H1 (cell line): ENCODE measurements around the gene STAP2. TPM values are rescaled to one million over a fixed set of nuclear protein-coding genes. Genes with fewer than 3 reads are reported as not detected.
A peak's percentile ranks its signal among the peaks of the same experiment; 100 is the strongest.

ENCODE experiments used
- CTCF ChIA-PET: fragments of 300-600 bp; sonication (Branson Sonifier 250); formaldehyde crosslinking; loops from one replicate; lab custom pipeline; 2021; ENCODE audit not compliant: partially characterized antibody; lab: Charles Lee
- POLR2A ChIA-PET: fragments of 300-600 bp; sonication (Branson Sonifier 250); formaldehyde crosslinking; loops from one replicate; lab custom pipeline; 2021; ENCODE audit warnings: inconsistent platforms; ENCODE audit not compliant: partially characterized antibody; lab: Charles Lee
- DNase-seq, 2 experiments: peaks; one replicate each; pipeline versions ENCODE4 v3.0.0 to v3.0.0-alpha.2; 2010 to 2022; ENCODE audit warnings: low spot score in 2 of 2, low read depth in 1 of 2, mixed read lengths in 1 of 2
- FAIRE-seq: peaks from 2 replicates; lab custom pipeline; 2011; peaks lifted over from hg19 to GRCh38; lab: Jason Lieb, UNC
- H2AFZ ChIP-seq: 2 replicates; pipeline ENCODE4 v1.8.1; 2012; ENCODE audit warnings: low read length, inconsistent platforms
- H2AK5ac ChIP-seq: 2 replicates; pipeline ENCODE4 v1.6.1; 2013; ENCODE audit warnings: low read depth, low read length
- H2BK120ac ChIP-seq: replicated peaks from 2 replicates; pipeline ENCODE3; 2013; ENCODE audit warnings: low read depth, low read length, inconsistent platforms
- H2BK12ac ChIP-seq: 2 replicates; pipeline ENCODE4 v1.6.1; 2013; ENCODE audit warnings: low read depth, low read length
- H2BK15ac ChIP-seq: 2 replicates; pipeline ENCODE4 v1.6.1; 2013; ENCODE audit warnings: low read length
- H2BK20ac ChIP-seq: 2 replicates; pipeline ENCODE4 v1.6.1; 2013; ENCODE audit warnings: low read length
- H2BK5ac ChIP-seq: 2 replicates; pipeline ENCODE4 v1.6.1; 2013; ENCODE audit warnings: low read depth, low read length
- H3K14ac ChIP-seq: 2 replicates; pipeline ENCODE4 v1.6.1; 2013; ENCODE audit warnings: inconsistent platforms; ENCODE audit not compliant: insufficient read length
- H3K18ac ChIP-seq: 2 replicates; pipeline ENCODE4 v1.6.1; 2013; ENCODE audit warnings: low read length; ENCODE audit errors: extremely low read depth
- H3K23ac ChIP-seq: 2 replicates; pipeline ENCODE4 v1.6.1; 2013; ENCODE audit warnings: inconsistent platforms; ENCODE audit not compliant: insufficient read length
- H3K23me2 ChIP-seq: 2 replicates; pipeline ENCODE4 v1.6.1; 2013; ENCODE audit warnings: low read depth, low read length
- H3K27ac ChIP-seq: 2 replicates; pipeline ENCODE4 v1.6.1; 2011; ENCODE audit warnings: low read depth, low read length, inconsistent platforms
- H3K27me3 ChIP-seq, 4 experiments: replicated peaks in 1 of 4; 1 replicate in 1 of 4; 2 replicates in 3 of 4; pipeline versions ENCODE4 v1.6.1 to v1.8.1; 2011 to 2013; ENCODE audit warnings: low read length in 3 of 4, mild to moderate bottlenecking in 3 of 4, inconsistent platforms in 2 of 4, mixed read lengths in 2 of 4, moderate library complexity in 1 of 4; ENCODE audit not compliant: control insufficient read depth in 3 of 4, insufficient read depth in 3 of 4; ENCODE audit errors: extremely low read depth in 1 of 4
- H3K36me3 ChIP-seq, 4 experiments: 2 replicates each; pipeline versions ENCODE4 v1.6.1 to v1.8.1; 2011 to 2013; ENCODE audit warnings: mild to moderate bottlenecking in 4 of 4, low read length in 3 of 4, moderate library complexity in 2 of 4, control low read depth in 1 of 4, inconsistent platforms in 1 of 4; ENCODE audit not compliant: insufficient read depth in 4 of 4, control insufficient read depth in 2 of 4
- H3K4ac ChIP-seq: replicated peaks from 2 replicates; pipeline ENCODE3; 2013; ENCODE audit warnings: low read length, low read depth, mixed read lengths, inconsistent platforms; ENCODE audit not compliant: insufficient read length
- H3K4me1 ChIP-seq, 4 experiments: replicated peaks in 1 of 4; 1 replicate in 1 of 4; 2 replicates in 3 of 4; pipeline versions ENCODE4 v1.6.1 to v1.8.1; 2011 to 2013; ENCODE audit warnings: low read length in 3 of 4, inconsistent platforms in 2 of 4, mixed read lengths in 1 of 4; ENCODE audit not compliant: insufficient read depth in 4 of 4, control insufficient read depth in 3 of 4
- H3K4me2 ChIP-seq, 2 experiments: 2 replicates each; pipeline versions ENCODE4 v1.6.1 to v1.8.1; 2011 to 2013; ENCODE audit warnings: low read depth in 2 of 2, low read length in 2 of 2, control low read depth in 1 of 2, inconsistent platforms in 1 of 2, mild to moderate bottlenecking in 1 of 2; ENCODE audit not compliant: insufficient read depth in 1 of 2
- H3K4me3 ChIP-seq, 4 experiments: fragments of 200-600, 300-600 bp in 1 of 4; sonication (generic), shearing (Covaris generic), sonication (Bioruptor Twin) in 1 of 4; 2 replicates each; pipeline versions ENCODE4 v1.5.1 to v1.8.1; 2011 to 2016; ENCODE audit warnings: low read length in 4 of 4, low read depth in 3 of 4, control low read depth in 2 of 4, inconsistent platforms in 2 of 4, mild to moderate bottlenecking in 2 of 4, mixed read lengths in 1 of 4, moderate library complexity in 1 of 4; ENCODE audit not compliant: insufficient read depth in 2 of 4; ENCODE audit errors: extremely low read depth in 1 of 4
- H3K56ac ChIP-seq: replicated peaks from 2 replicates; pipeline ENCODE3; 2013; ENCODE audit warnings: low read depth, mild to moderate bottlenecking, mixed read lengths, low read length, inconsistent platforms; ENCODE audit not compliant: insufficient read length
- H3K79me1 ChIP-seq: 2 replicates; pipeline ENCODE4 v1.6.1; 2013; ENCODE audit warnings: low read depth, low read length, control low read depth
- H3K79me2 ChIP-seq, 2 experiments: 2 replicates each; pipeline versions ENCODE4 v1.6.1 to v1.8.1; 2012 to 2013; ENCODE audit warnings: low read length in 2 of 2, mild to moderate bottlenecking in 2 of 2, inconsistent platforms in 1 of 2; ENCODE audit not compliant: insufficient read depth in 2 of 2, control insufficient read depth in 1 of 2
- H3K9ac ChIP-seq, 4 experiments: replicated peaks in 1 of 4; 1 replicate in 1 of 4; 2 replicates in 3 of 4; pipeline versions ENCODE4 v1.6.1 to v1.8.1; 2011 to 2013; ENCODE audit warnings: low read depth in 3 of 4, low read length in 3 of 4, control low read depth in 2 of 4, mild to moderate bottlenecking in 2 of 4, moderate library complexity in 2 of 4, inconsistent platforms in 1 of 4; ENCODE audit errors: extremely low read depth in 1 of 4
- H3K9me3 ChIP-seq, 2 experiments: 2 replicates each; pipeline versions ENCODE4 v1.6.1 to v1.8.1; 2012 to 2013; ENCODE audit warnings: mild to moderate bottlenecking in 2 of 2, moderate library complexity in 2 of 2, control low read depth in 1 of 2, inconsistent platforms in 1 of 2, low read depth in 1 of 2, low read length in 1 of 2, mixed read lengths in 1 of 2; ENCODE audit not compliant: insufficient read depth in 2 of 2
- H4K20me1 ChIP-seq, 2 experiments: replicated peaks in 1 of 2; 2 replicates each; pipeline versions ENCODE3 to v1.8.1; 2011 to 2013; ENCODE audit warnings: inconsistent platforms in 2 of 2, low read length in 2 of 2, mild to moderate bottlenecking in 1 of 2; ENCODE audit not compliant: insufficient read depth in 2 of 2, control insufficient read depth in 1 of 2
- H4K5ac ChIP-seq: 2 replicates; pipeline ENCODE4 v1.6.1; 2013; ENCODE audit warnings: low read length, low read depth, mixed read lengths, inconsistent platforms; ENCODE audit not compliant: insufficient read length
- H4K8ac ChIP-seq: 2 replicates; pipeline ENCODE4 v1.8.0; 2013; ENCODE audit warnings: mild to moderate bottlenecking, moderate library complexity, low read length, inconsistent platforms; ENCODE audit not compliant: insufficient read depth; ENCODE audit errors: extremely low read depth
- H4K91ac ChIP-seq: replicated peaks from 2 replicates; pipeline ENCODE3; 2013; ENCODE audit warnings: low read length, mixed read lengths, inconsistent platforms; ENCODE audit not compliant: insufficient read length
- BACH1 ChIP-seq: IDR thresholded peaks from 2 replicates; pipeline ENCODE4 v1.6.1; 2012; ENCODE audit warnings: low read length, improper control_type of control experiment
- BRCA1 ChIP-seq: IDR thresholded peaks from 2 replicates; pipeline ENCODE4 v1.6.1; 2012; ENCODE audit warnings: low read depth, low read length, improper control_type of control experiment
- CBX5 ChIP-seq: fragments of 300-800, 300-1000 bp; sonication (generic); IDR thresholded peaks from 2 replicates; pipeline ENCODE4 v1.7.1; 2016; ENCODE audit warnings: antibody characterized with exemption, low read length, low read depth
- CHD1 ChIP-seq: IDR thresholded peaks from 2 replicates; pipeline ENCODE4 v1.6.1; 2012; ENCODE audit warnings: low read depth, low read length, improper control_type of control experiment
- CREB1 ChIP-seq: IDR thresholded peaks from 2 replicates; pipeline ENCODE4 v1.6.1; 2012; ENCODE audit warnings: inconsistent platforms
- FOSL1 ChIP-seq: IDR thresholded peaks from 2 replicates; pipeline ENCODE4 v1.6.1; 2011; ENCODE audit warnings: mild to moderate bottlenecking, low read depth, low read length, moderate library complexity; ENCODE audit not compliant: insufficient read depth
- JUN ChIP-seq: IDR thresholded peaks from 2 replicates; pipeline ENCODE4 v1.6.1; 2011; ENCODE audit warnings: low read depth, mild to moderate bottlenecking, improper control_type of control experiment, low read length
- RFX5 ChIP-seq: IDR thresholded peaks from 2 replicates; pipeline ENCODE4 v1.6.1; 2011; ENCODE audit warnings: low read depth, low read length, improper control_type of control experiment, borderline replicate concordance
- SUZ12 ChIP-seq: fragments of 200-600 bp; sonication (generic); IDR thresholded peaks from 2 replicates; pipeline ENCODE4 v1.6.1; 2012; ENCODE audit warnings: mild to moderate bottlenecking, inconsistent platforms, low read length, moderate library complexity, mixed read lengths
- TBP ChIP-seq: IDR thresholded peaks from 2 replicates; pipeline ENCODE4 v1.6.1; 2011; ENCODE audit warnings: low read depth, low read length, improper control_type of control experiment
- WGBS, 2 experiments: shearing (Covaris generic) in 1 of 2; methylation state at CpG; one replicate each; pipeline versions ENCODE4 v1.1.6 to v1.1.7; 2013 to 2015; ENCODE audit warnings: low lambda C conversion rate in 2 of 2, mixed read lengths in 2 of 2, inconsistent platforms in 1 of 2, low coverage in 1 of 2, missing lambda C conversion rate in 1 of 2; ENCODE audit not compliant: insufficient replicate concordance in 2 of 2, insufficient coverage in 1 of 2, insufficient read length in 1 of 2; ENCODE audit errors: extremely low coverage in 1 of 2, missing lambda C conversion rate in 1 of 2; 5-methylcytosine and 5-hydroxymethylcytosine counted together
- polyA plus RNA-seq, 7 experiments: library from polyadenylated mRNA; depleted of rRNA in 3 of 7; stranded (reverse) in 5 of 7; unstranded in 2 of 7; fragments of >200 nt in 5 of 7; fragments of 200-250 nt in 2 of 7; gene quantifications; 1 replicate in 5 of 7; 2 replicates in 1 of 7; 4 replicates in 1 of 7; pipeline versions ENCODE4 v1.2.1 to v1.2.3, GENCODE V29; 2011 to 2013; ENCODE audit warnings: missing spikeins in 2 of 7, mixed read lengths in 2 of 7
- total RNA-seq: library from RNA; stranded (reverse); fragmentation: NEBNext Ultra II Directional; extraction: Animal tissue kit (Norgen Biotek cat#: 25700); gene quantifications from 2 replicates; pipeline ENCODE4 v1.2.1, GENCODE V29; 2021
- TF ChIP-seq, protein P1 (sequence below), 3 experiments: IDR thresholded peaks; 1 replicate in 2 of 3; 2 replicates in 1 of 3; pipeline versions ENCODE4 v1.5.1 to v1.6.1; 2011; ENCODE audit warnings: low read length in 3 of 3, mild to moderate bottlenecking in 3 of 3, inconsistent platforms in 2 of 3, low read depth in 1 of 3, moderate library complexity in 1 of 3; ENCODE audit not compliant: insufficient read depth in 1 of 3; ENCODE audit errors: control extremely low read depth in 1 of 3

STAP2 gene
- total and polyA plus RNA-seq, 2 of the 8 experiments (the other 6 are each of a cell fraction or from before 2014, with no cell fraction given), result 15.3 to 37.3 TPM

DNA sequence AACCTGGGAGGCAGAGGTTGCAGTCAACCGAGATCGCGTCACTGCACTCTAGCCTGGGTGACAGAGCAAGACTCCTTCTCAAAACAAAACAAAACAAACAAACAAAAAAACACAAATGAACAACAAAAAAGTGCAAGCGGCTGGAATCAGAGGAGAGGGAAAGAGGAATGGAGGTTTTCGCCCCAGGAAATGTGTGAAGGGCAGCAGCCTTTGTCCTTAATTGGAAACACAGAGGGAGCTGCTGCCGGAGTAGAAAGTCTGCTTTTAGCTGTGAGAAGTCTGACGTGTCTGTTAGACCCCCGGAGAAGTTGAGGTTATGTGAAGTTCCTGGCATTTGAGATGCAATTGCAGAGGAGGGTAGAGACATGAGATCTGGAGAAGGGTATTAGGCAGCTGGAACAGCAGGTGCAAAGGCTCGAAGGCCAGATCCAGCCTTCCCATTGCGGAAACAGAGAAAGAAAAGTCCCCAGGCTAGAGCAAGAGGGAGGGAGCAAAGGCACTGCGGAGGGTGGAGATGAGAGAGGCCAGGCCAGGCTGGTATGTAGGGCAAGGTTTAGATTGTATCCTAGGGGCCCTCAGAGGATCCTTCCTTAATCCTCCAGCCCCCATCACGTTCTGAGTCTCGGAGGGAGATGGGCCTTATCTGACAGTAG lies 36.9 kb downstream of the STAP2 start:
- H2AK5ac ChIP-seq, result no peak overlapping the region
- peaks cover 0 to 2% of the 10 kb centered on the region in 2 experiments for H4K20me1 ChIP-seq
- H2BK5ac ChIP-seq, result no peak overlapping the region
- no peak overlapping the region for H3K14ac ChIP-seq
- H3K9me3 ChIP-seq, result no peaks in the 10 kb centered on the region
- H2BK15ac ChIP-seq, result no peak overlapping the region
- H2BK20ac ChIP-seq, result no peak overlapping the region
- peak overlapping the region; percentile 5 for H4K91ac ChIP-seq
- no peak overlapping the region for H3K27ac ChIP-seq
- H3K18ac ChIP-seq, result no peak overlapping the region
- H2BK120ac ChIP-seq, result no peak overlapping the region
- no peaks in the 10 kb centered on the region for H3K79me2 ChIP-seq
- DNase-seq (no peak), FAIRE-seq (no peak)
- H4K8ac ChIP-seq, result no peak overlapping the region
- H3K4me2 ChIP-seq, result no peak overlapping the region
- POLR2A ChIA-PET, result interaction anchor here (0.8 to 2.0 kb wide), 5 partner anchors 8 to 29 kb away, joined by 3 to 6 read pairs (median 3); no protein-coding TSS in a partner anchor
- no peak overlapping the region for H2AFZ ChIP-seq
- H3K4me3 ChIP-seq, result no peak overlapping the region
- H3K4me1 ChIP-seq, result peaks cover 0 to 11% (median under 1%) of the 10 kb centered on the region in 4 experiments; a peak in 5 of 7 replicates
- H3K23me2 ChIP-seq, result no peaks in the 10 kb centered on the region; the same call in 1 of the 2 replicates
- H3K36me3 ChIP-seq, result peaks cover 0 to 3% (median under 1%) of the 10 kb centered on the region in 4 experiments; a peak in 3 of 8 replicates
- H4K5ac ChIP-seq, result no peak overlapping the region
- no peaks in the 10 kb centered on the region for H3K27me3 ChIP-seq
- CTCF ChIA-PET, result interaction anchor here (2.0 kb wide), 1 partner anchor 35 kb away, joined by 10 read pairs; no protein-coding TSS in a partner anchor
- 0 out of 2 replicates have a peak overlapping the region, but pooled peaks have one; percentile 50 for H2BK12ac ChIP-seq
- H3K9ac ChIP-seq, result no peak overlapping the region
- no peak overlapping the region for H3K56ac ChIP-seq
- WGBS, 2 experiments, result 88% methylated on average over 13 of the region's 13 CpGs; no CpG with 5 or more reads in 1 of the 2 experiments
- peaks cover 3% of the 10 kb centered on the region; the same call in 1 of the 2 replicates for H3K79me1 ChIP-seq
- H3K4ac ChIP-seq, result no peak overlapping the region
- no peak overlapping the region for H3K23ac ChIP-seq
- TF ChIP-seq FOSL1 (no peak), CREB1 (no peak), RFX5 (no peak), TBP (no peak), BACH1 (no peak), BRCA1 (no peak), CHD1 (no peak), CBX5 (no peak), SUZ12 (no peak), JUN (no peak)
- TF ChIP-seq, protein P1, sequence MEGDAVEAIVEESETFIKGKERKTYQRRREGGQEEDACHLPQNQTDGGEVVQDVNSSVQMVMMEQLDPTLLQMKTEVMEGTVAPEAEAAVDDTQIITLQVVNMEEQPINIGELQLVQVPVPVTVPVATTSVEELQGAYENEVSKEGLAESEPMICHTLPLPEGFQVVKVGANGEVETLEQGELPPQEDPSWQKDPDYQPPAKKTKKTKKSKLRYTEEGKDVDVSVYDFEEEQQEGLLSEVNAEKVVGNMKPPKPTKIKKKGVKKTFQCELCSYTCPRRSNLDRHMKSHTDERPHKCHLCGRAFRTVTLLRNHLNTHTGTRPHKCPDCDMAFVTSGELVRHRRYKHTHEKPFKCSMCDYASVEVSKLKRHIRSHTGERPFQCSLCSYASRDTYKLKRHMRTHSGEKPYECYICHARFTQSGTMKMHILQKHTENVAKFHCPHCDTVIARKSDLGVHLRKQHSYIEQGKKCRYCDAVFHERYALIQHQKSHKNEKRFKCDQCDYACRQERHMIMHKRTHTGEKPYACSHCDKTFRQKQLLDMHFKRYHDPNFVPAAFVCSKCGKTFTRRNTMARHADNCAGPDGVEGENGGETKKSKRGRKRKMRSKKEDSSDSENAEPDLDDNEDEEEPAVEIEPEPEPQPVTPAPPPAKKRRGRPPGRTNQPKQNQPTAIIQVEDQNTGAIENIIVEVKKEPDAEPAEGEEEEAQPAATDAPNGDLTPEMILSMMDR (IDR thresholded peaks at IDR 0.05; ENCODE audit: control extremely low read depth in 1 of 3, insufficient read depth in 1 of 3, low read depth in 1 of 3, low read length in 3 of 3), result no peak
